ENCODE measurements around the gene JAKMIP2.
"Not testable (repeated sequence)": the region's sequence is repeated elsewhere in the genome, so short reads cannot be mapped to it uniquely, and the experiment has no call there.

The JAKMIP2 gene

DNA sequence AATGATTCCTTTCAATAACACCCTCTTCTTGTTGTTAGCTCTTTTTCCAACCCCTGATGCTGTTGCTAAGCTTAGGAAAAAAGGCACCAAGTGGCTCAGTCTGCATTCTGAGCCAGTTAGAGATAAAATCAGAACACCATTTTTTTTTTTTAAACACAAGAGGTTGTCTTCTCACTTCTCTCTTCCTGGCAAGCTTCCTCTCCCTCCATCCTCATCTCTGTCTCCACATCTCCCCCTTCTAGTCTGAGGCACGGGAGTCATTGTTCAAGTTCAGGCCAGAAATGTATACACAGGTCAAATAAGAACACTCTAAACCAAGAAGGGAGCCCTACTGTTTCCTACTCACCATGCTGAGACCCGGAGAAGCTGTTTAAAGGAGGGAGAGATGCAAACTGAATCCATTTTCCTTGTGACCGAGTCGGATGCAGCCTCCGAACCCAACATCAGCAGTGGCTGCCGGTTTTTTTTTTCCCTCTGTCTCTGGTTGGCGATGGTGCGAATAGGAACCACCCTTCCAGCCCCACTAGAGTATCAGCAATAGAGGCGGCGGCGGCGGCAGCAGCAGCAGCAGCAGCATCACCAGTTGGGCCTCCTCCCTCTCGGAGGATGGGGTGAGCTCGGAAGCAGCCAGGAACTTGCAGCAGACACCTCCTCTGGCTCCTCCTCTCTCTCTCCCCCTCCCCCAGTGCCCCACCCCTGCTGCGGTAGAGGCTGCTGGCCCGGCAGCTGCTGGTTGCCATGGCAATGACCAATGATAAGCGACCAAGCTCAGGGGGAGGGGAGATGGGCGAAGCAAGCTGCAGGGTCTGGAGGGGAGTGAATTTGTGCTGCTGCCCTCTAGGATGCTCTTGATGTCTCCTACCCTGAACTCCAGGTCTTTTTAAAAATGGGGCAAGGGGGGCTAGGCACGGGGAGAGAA lies at the start of gene JAKMIP2:
TSS of gene JAKMIP2 (minus strand) at position 619 of the 919 bp plus-strand sequence. CDS start 110,922 bp downstream, outside the sequence.
- DNase-seq (ENCODE audit: low read depth in 2 of 2) = peak; percentile 58 to 62

DNA sequence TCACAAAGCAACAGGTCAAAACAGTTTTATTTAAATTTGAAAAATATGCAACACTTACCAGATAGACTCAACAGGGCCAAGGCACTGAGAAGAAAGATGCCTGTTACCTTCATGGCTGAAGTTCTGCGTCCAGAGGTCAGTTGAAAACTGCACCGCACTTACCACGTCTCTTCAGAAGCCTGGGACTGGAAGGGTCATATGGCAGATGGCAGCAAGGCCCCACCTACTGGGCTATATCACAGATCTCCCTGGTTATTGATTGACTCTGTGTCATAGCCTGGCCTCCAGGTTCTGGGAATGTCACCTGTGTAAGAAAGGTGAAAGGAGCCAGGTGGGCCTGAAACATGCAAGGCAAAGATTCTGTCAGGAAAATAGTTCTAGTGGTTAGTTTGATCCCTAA lies 48.9 kb upstream of the JAKMIP2 start, which contains the start of gene SPINK1:
TSS of gene SPINK1 (minus strand) at position 207 of the 400 bp plus-strand sequence. CDS start at position 113, 94 bp downstream.
- DNase-seq (ENCODE audit: low read depth in 2 of 2) = no peak

DNA sequence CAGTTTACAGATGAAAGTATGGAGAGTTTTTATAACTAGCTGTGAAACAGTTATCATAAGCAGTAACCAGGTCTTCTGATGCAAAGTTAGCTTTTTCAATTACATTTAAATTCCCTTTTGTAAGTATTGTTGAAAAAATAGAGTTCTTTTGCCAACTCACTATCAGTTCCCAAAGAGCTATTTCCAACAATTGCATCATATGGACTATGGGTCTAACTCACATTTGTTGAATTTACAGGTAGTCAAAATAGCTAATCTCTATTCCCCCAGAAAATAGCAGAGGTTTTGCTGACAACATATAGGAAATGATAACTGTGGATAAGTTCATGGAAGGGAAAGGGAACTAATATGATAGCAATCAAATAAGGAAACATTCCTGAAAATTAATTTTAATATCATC lies 47.5 kb upstream of the JAKMIP2 start:
- no peak for DNase-seq (ENCODE audit: low read depth in 2 of 2)

DNA sequence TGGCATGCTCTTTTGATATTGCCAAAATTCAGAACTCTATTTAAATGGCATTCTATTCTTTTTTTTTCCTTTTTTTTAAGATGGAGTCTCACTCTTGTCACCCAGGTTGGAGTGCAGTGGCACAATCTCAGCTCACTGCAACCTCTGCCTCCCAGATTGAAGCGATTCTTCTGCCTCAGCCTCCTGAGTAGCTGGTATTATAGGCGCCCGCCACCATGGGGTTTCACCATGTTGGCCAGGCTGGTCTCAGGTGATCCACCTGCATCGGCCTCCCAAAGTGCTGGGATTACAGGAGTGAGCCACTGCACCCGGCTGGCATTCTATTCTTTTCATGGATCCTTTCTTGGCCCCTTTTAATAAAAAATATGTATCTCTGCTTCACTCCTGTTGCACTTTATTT lies 44.5 kb upstream of the JAKMIP2 start:
- not testable (repeated sequence) for DNase-seq (ENCODE audit: low read depth in 2 of 2)

GRCh38 chr5:147826361-147826760 lies 43.8 kb upstream of the JAKMIP2 start:
- DNase-seq (ENCODE audit: low read depth in 2 of 2) = no peak

DNA sequence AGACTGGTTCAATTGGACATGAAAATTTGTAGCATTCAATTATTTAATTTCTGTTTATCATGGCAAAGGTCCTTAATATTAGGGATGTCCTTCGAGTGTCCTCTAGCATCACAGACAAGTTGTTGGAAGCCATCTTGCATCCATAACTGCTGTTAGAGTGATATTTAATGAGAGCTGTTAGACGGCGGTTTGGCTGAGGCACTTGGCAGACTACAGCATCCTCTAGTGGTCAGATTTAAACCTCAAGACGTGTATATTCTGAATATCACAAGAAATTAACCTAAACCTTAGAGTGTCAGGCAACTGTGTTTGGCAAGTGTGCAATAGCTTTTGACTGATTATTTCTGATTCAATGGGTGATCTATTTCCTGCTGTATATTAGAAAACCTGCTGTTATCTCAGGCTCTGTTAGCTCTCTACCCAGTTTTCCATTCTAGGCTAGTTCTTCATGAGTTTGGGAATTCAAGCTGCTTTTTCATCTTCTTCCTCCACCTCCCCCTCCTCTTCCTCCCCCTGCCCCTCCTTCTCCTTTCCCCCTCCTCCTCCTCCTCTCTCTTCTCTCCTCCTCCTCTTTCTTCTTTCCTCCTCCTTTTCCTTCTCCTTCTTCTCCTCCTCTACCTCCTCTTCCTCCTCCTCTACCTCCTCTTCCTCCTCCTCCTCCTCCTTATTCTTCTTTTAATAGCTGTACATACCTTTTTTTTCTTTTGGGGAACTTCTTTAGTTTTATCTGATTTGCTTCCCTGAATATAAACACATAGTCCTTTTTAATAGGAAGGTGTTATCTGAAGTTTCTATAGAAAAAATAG lies 40.4 kb upstream of the JAKMIP2 start:
- no peak for DNase-seq (ENCODE audit: low read depth in 2 of 2)

GRCh38 chr5:147822222-147822621 lies 39.7 kb upstream of the JAKMIP2 start:
- not testable (repeated sequence) for DNase-seq (ENCODE audit: low read depth in 2 of 2)

GRCh38 chr5:147821766-147822165 lies 39.2 kb upstream of the JAKMIP2 start:
- no peak for DNase-seq (ENCODE audit: low read depth in 2 of 2)

- no peak for DNase-seq (ENCODE audit: low read depth in 2 of 2)
Measured at GRCh38 chr5:147819261-147819770, 36.8 kb upstream of the JAKMIP2 start.

DNA sequence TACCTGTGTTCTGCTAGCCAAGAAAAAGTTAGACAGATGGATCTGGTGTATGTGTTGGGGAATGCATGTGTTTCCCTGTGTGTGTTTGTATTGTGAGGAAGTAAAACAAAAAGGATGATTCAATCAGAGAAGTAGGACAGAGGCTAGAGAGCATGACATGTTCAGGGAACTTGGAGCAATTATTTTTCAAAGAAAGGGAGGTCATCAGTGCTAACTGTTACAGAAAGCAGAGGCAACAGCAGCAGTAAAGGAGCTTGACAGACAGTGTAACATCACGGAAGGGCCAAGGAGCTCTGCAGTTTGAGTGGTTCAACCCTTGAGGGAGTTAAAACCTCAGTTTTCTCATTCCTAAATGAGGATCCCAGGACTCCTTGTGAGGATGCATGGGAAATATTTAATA lies 35.8 kb upstream of the JAKMIP2 start:
- no peak for DNase-seq (ENCODE audit: low read depth in 2 of 2)

GRCh38 chr5:147813696-147814095 lies 31.2 kb upstream of the JAKMIP2 start:
- DNase-seq (ENCODE audit: low read depth in 2 of 2) = no peak

- DNase-seq (ENCODE audit: low read depth in 2 of 2) = no peak
Measured at GRCh38 chr5:147809830-147810666, 27.5 kb upstream of the JAKMIP2 start.

- DNase-seq (ENCODE audit: low read depth in 2 of 2) = peak; percentile 14 to 15
Measured at GRCh38 chr5:147805030-147805454, 22.5 kb upstream of the JAKMIP2 start.

DNA sequence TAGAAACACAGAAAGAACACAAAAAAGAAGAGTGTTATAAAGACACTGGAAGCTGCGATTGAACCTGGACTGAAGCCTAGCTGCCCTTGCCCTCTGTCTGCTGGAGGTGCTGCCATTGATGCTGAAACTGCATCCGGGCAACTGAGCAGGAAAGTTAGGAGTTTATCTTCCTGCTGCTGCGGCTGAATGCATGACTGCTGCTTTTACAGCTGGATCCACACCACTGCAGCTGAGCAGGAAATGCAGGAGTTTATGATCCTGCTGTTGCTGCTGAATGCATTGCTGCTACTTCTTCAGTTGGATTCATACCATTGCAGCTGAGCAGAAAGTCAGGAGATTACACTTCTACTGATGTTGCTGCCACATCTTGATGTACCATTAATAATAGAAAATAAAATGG lies 21.8 kb upstream of the JAKMIP2 start:
- no peak for DNase-seq (ENCODE audit: low read depth in 2 of 2)

GRCh38 chr5:147803926-147804325 lies 21.4 kb upstream of the JAKMIP2 start:
- no peak for DNase-seq (ENCODE audit: low read depth in 2 of 2)

DNA sequence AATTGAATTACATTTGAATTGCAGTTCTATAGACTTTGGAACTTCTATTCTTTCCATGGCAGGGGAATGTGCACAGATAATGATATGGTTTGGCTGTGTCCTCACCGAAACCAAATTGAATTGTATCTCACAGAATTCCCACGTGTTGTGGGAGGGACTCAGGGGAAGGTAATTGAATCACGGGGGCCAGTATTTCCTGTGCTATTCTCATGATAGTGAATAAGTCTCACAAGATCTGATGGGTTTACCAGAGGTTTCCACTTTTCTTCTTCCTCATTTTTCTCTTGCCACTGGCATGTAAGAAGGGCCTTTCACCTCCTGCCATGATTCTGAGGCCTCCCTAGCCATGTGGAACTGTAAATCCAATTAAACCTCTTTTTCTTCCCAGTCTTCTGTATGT lies 20.6 kb upstream of the JAKMIP2 start:
- not testable (repeated sequence) for DNase-seq (ENCODE audit: low read depth in 2 of 2)

- no peak for DNase-seq (ENCODE audit: low read depth in 2 of 2)
Measured at GRCh38 chr5:147801461-147801860, 18.9 kb upstream of the JAKMIP2 start.

DNA sequence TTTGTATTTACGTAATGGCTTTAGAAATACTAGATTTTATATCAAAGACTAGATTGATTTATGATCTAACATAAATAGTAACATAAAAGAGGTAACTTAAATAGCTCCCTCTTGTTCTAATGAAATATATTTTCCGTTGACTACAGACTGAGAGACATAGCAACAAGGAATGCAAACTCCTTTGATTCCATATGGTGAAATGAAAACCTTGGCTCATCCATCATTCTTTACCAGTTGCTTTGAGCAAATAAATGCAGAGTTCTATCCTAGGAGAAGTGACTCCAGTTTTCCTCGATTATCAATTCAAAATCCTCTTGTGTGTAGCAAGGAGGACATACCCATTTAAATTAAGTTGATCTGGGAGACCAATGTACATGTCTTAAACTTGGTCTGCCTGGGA lies 18.0 kb upstream of the JAKMIP2 start:
- no peak for DNase-seq (ENCODE audit: low read depth in 2 of 2)

- no peak for DNase-seq (ENCODE audit: low read depth in 2 of 2)
Measured at GRCh38 chr5:147796556-147797308, 14.2 kb upstream of the JAKMIP2 start.

- DNase-seq (ENCODE audit: low read depth in 2 of 2) = no peak
Measured at GRCh38 chr5:147791181-147791580, 8.7 kb upstream of the JAKMIP2 start.

- no peak for DNase-seq (ENCODE audit: low read depth in 2 of 2)
Measured at GRCh38 chr5:147789820-147790219, 7.3 kb upstream of the JAKMIP2 start.

Measured in stimulated activated CD8-positive, alpha-beta memory T cell treated with anti-CD3 and anti-CD28 coated beads, Interleukin-15, amount 100 ng/mL, for 4 hours (primary cell).